NCI-H748 (cell line): ENCODE results near the gene SYNPO2.
"Not testable (repeated sequence)": the region's sequence is repeated elsewhere in the genome, so short reads cannot be mapped to it uniquely, and the experiment has no call there.

ENCODE experiments used
- DNase-seq: peaks from one replicate; lab custom pipeline; 2025; ENCODE audit not compliant: unreplicated experiment; lab: John Stamatoyannopoulos, UW

SYNPO2 gene

DNA sequence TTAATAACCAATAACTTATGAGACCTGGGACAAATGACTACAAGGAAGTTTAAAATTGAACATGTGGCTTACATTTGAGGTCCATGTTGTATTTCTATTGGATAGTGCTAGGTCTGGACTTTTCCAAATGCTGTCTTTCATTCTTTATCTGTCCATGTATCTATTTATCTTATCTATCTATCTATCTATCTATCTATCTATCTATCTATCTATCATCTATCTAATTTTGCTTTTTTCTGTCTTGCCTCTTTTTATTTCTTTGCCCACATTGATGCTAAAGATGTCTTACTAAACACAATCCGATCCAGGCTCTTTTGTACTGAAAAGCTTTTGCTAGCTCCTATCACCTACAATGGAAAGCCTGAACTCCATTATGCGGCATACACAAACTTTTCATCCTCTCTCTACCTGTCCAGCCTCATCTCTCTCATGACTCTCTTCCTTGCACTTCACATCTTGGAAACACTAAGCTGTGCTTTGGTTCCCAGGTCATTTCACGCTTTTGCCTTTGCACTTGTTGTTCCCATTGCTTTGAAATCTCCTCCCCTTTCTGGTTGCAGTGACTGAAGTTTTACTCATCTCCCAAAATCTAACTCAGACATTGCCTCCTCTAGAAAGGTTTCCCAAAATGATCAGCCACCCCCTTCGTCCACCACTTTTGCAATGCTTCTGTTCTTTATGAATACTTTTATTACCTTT lies 107.2 kb downstream of the SYNPO2 start:
- DNase-seq, result no peak

DNA sequence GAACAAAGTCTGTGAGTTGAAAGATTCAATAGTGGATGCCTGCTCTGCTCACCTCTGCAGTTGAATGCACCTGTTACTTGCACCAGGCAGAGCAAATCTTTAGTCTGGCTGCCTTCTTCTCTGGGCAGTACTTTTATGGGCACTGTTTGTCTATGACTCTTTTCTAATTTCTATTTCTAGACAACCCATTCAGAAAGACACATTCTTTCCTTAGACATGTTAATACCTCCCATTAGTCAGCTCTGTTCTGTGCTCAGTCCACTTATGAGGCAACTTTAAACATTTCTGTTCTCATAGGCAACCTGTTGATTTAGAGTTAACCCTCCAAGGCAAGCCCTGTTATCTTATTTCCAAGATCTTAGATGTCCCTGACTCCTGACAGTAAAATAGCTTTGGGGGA lies 108.9 kb downstream of the SYNPO2 start:
- DNase-seq, result no peak

DNA sequence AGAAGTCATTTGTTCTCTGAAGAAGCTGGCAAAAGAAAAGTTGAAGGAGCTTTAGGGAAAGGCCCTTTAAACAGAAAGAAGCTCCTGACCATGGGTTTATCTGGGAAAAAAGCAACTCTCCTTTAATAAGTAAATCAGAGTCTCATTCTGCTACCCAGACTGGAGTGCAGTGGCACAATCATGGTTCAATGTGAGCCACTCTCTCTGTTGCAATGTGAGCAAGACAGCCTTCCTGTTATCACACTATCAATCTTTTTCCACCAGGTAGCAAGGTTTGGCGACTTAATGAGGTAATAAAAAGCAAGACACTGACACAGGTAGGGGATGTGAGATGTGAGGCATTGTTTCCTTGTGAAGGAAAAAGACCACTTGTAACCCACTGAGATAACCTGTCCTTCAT lies 111.3 kb downstream of the SYNPO2 start:
- DNase-seq, result no peak

DNA sequence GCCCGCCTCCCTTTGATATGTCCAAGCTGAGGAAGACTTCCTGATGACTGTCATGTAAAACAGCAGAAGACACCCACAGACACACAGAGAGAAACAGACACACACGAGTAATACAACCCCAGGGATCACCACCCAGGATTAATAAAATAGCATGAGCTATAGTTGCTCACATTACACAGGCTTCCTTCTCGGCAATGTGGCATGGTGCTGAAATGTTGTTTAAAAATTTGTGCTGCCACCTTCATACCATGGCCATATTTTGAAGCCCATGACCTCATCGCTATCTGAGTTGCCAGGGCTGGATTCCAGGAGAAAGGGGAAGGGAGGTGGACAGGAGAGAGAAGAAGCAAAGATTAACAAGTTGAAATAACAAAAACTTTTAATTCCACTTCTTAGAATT lies 111.7 kb downstream of the SYNPO2 start:
- DNase-seq, result no peak

DNA sequence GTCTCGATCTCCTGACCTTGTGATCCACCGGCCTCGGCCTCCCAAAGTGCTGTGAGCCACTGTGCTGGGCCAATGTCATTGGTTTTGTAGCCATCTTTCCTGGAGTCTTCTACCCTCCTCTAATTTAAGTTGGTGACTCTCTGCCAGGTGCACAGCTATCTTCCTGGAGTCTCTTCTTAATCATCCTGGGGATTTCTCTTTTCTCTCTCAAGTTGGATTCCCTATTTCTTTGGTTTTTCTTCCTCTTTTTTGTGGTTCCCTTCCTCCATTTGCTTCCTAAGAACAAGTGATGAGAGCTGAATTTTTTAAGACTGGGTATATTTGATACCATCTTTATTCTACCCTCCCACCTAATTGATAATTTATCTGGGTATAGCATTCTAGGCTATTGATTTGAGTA lies 113.8 kb downstream of the SYNPO2 start:
- no peak for DNase-seq

DNA sequence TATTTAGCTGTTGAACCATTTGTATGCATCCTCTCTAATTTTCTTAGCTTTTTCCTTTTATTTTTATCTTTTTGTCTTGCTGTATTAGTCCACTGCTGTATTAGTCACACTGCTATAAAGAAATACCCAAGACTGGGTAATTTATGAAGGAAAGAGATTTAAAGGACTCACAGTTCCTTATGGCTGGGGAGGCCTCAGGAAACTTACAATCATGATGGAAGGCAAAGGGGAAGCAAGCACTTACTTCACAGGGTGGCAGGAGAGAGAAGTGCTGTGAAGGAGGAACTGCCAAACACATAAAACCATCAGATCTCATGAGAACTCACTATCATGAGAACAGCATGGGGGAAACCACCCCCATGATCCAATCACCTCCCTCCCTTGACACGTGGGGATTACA lies 114.3 kb downstream of the SYNPO2 start:
- DNase-seq, result not testable (repeated sequence)

DNA sequence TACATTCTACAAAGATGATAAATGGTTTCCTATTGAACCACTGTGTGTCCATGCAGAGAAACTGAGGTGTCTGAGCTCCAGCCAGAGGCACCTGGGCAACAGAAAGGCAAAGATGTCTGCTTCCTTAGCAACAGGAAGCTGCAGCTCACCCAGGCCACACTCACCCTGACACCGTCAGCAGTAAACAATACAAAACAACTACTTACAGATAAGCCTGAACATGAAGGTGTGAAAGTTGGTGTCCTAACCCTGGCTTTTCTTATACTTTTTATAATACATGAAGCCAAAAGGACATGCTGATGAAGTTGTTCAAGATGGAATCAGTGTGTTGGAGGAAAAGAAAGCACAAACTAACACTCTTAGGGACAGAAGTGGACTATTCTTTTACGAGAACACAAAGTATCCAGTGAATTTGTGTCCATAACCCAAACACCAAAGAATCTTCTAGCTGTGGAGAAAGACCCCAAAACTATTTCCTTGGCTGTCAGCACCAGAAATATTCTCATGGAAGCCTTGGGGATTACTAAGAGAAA lies 117.3 kb downstream of the SYNPO2 start:
- no peak for DNase-seq

DNA sequence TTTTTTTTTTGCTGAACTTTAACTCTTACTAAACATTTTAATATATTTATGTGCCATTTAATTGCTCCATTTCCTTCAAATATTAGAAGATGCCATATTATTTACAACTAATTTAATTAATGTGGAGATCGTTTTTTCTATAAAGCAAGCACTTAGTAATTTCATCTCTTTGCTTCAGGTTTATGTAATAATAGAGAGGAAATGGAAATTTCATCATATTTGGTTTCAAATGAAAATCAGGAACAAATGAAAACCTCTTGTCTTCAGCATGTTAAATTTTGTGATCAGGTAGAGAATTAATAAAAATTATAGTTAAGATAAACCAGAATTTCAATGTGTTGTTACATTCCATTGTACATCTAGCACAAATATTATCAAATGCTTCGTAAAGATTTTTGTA lies 120.1 kb downstream of the SYNPO2 start:
- no peak for DNase-seq

DNA sequence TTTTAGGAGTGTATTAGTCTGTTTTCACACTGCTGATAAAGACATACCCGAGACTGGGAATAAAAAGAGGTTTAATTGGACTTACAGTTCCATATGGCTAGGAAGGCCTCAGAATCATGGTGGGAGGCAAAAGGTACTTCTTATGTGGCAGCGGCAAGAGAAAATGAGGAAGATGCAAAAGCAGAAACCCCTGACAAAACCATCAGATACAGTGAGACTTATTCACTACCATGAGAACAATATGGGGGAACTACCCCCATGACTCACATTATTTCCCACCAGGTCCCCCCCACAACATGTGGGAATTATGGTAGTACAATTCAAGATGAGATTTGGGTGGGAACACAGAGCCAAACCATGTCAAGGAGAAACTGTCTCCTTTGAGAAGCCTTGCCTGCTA lies 121.6 kb downstream of the SYNPO2 start:
- not testable (repeated sequence) for DNase-seq

DNA sequence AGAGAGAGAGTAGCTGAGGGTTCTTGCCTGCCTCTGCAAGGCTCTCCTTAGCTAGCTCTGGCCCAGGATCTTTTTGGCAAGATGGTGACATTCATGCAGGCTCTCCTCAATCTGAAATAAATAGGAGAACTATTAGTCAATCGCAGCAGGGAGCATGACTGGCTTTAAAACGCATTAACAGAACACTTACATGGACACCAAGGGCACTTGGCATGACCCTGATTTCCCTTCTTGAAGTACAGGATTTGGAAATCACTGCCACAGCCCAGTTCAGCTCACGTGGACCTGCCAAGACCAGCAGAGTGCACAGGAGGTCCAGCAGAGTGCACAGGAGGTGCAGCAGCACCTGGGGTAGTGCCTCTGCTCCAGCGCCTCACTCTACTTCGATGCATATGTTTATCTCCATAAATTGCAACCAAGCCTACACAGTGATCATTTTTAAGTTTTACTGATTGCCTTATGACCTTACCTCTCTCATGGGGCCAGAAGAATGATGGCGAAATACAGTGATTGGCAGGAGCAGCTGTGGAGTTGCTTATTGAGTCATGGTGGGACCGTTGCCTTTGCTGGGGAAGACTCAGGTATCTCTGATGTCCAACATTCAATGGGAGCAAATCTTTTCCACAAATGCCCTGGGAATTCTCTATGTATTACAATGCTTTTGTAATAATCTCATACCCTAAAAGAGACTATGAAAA lies 122.4 kb downstream of the SYNPO2 start:
- no peak for DNase-seq

DNA sequence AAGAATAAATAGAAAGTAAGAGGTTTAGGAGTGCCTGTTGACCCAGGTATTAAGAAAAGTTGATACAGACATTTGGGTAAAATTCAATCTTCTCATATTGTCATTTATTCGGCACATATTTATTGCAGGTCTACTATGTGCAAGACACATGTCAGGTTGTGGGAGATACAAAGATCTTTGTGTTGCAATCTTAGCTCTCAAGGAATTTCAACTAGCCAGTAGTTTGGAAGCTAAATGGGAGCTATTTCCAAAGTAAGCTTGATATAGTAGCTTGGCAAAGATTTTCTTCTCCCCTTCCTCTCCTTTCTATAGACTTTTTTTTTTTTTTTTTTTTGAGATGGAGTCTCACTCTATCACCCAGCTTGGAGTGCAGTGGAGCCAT lies 122.9 kb downstream of the SYNPO2 start:
- no peak for DNase-seq

DNA sequence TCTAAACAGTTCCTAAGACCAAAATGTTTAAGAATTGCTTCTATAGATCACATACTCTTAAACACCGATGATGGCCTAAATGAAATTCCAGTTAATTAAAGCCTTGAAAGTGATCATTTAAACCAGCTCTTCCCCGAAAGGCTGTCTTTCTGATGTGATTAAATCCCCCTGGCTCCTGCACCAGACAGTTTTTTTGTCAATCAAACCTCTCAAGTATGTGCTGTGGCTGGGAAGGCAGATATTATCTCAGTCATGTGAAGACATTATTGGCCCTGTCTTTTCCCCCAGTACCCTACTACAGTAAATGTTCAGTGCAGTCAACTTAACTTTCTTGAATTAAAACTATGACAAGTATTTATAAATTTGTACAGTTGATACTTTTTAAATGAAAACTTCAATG lies 126.0 kb downstream of the SYNPO2 start:
- no peak for DNase-seq

DNA sequence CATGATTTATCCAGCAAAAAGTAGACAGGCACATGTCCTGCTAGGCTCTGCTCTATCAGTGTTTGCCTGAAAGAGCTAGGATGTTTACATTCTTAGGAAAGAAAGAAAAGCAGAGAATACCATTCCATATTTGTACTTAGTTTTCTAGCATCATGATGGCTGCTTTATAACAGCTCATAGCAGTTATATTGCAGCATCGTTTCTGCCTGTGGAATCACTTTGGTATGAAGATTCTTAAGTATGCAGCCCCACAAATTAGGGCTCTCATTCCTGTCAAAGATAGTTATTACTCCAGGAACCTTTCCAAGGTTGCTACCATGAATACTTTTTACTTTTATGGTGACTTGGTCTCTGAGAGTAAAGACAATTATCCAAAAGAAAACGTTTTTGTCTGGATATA lies 128.0 kb downstream of the SYNPO2 start:
- no peak for DNase-seq

DNA sequence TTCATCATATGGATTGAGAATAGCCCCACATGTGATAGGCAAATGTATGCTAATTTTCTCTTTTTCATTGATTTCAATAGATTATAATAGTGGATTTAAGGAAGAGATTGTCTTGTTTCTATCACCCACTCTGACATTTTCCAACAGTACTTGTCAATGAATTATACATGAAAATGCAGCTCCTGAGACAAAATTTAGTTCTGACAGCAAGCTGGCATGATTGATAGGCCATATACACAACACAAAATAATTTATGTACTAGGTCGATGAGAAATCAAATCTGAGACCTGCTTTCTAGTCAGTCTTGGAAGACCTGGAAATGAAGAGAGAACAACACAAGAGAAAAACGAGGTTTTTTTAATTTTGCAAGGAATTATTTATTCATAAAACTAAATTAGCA lies 129.0 kb downstream of the SYNPO2 start:
- no peak for DNase-seq

DNA sequence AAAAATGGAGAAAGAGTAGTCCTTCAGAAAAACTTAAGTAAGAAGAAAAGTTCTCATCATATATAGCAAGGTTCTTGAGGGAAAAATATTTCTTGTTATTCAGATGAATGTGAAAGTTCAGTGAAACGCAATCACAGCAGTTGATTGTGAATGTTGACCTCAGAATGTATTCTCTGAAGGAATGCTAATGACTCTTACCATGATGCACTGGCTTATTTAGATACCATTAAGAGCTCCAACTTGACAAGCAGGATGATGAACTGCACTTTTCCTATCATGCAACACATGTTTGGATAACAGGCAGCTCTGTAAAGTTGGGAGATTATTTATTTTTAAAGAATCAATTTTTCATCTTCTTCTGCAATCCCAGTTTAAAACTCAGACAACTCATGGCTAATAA lies 131.5 kb downstream of the SYNPO2 start:
- no peak for DNase-seq

DNA sequence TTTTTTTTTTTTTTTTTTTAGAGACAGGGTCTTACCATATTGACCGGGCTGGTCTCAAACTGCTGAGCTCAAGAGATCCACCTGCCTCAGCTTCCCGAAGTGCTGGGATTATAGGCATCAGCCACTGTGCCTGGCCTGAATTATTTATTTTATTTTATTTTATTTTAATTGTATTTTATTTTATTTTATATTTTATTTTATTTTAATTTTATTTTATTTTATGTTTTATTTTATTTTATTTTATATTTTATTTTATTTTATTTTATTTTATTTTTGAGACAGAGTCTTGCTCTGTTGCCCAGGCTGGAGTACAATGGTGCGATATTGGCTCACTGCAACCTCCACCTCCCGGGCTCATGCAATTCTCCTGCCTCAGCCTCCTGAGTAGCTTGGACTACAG lies 133.9 kb downstream of the SYNPO2 start:
- DNase-seq, result not testable (repeated sequence)

DNA sequence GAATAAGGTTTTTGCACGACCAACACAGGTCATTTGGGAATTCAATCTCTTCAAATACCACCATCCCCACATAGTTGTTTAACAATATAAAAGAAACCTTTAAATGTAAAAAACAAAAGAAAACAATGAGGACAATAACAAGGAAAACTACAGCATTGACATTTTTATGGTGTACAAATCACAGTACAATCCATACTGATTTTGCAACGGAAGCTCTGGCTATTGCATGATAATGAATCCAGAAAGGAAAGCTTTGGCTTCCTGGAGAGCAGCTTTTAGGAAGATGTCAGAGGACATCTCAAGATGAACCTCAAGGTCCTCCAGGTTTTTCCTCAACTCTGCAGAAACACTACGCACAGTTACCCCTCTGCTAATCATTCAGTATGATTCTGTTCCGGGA lies 135.4 kb downstream of the SYNPO2 start:
- no peak for DNase-seq

DNA sequence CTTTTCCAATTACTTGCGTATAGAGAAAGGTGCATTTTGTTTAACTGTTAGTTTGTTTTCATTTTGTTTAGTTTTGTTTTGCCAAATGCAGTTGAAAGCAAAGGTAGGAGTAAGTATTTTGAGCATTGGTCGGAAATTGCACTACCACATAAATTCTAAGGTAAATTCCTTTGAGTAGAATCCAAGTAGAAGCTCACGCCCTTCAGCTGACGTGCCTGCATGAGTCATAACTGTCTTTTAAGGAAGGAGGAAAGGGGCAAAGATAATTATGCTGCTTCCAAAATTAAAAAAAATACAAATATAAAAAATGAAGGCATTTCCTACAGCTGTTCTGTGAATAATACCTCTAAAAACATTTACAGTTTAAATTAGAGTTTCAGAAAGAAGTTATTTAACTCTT lies 136.8 kb downstream of the SYNPO2 start:
- no peak for DNase-seq

DNA sequence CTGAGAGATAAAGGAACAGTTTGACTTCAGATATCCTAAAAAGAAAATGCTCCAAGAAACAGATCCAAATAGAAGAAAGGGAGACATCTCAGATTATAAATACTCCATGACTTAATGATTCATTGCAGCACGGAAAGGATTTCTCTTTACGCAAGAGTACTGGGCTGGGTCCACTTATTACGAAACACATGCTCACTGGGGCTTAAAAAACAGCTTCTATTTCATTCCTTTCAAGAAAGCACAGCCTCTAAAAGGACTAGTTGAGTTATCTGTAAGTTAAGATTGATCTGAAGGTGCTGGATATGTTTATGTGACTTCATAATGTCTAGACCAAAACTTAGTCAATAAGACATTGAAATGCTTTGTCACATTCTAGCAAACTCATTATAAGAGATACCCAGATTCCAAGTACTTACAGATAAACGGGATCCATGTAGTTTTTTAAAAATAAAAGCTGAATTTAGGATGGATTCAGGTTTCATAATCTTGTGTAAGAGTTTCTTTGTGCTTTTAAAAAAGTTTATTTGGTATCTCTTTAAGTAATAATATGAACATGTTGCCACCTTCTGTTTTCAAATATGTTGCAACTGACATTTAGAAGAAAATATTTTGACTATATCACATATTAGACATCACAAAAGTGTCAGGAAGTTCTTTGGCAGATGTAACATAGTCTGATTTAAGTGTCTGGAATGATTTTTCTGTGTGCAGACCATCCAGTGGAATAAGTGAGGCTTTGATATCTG lies 137.4 kb downstream of the SYNPO2 start:
- DNase-seq, result no peak

DNA sequence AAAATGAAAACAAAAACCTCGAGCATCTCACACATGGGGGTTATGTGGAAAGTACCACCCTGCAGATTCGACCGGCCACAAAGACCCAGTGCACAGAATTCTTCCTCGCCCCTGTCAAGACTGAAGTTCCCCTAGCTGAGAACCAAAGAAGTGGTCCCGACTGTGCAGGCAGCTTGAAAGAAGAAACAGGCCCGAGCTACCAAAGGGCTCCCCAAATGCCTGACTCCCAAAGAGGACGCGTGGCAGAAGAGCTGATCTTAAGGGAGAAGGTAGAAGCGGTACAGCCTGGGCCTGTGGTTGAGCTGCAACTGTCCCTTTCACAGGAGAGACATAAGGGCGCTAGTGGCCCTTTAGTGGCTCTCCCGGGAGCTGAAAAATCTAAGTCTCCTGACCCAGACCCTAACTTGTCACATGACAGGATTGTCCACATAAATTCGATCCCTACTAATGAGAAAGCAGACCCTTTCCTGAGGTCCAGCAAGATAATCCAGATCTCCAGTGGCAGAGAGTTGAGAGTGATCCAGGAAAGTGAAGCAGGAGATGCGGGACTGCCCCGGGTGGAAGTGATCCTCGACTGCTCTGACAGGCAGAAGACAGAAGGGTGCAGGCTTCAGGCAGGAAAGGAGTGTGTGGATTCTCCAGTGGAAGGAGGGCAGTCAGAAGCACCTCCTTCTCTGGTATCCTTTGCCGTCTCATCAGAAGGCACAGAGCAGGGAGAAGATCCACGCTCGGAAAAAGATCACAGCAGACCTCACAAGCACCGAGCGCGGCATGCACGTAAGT lies 138.2 kb downstream of the SYNPO2 start:
- DNase-seq, result no peak

DNA sequence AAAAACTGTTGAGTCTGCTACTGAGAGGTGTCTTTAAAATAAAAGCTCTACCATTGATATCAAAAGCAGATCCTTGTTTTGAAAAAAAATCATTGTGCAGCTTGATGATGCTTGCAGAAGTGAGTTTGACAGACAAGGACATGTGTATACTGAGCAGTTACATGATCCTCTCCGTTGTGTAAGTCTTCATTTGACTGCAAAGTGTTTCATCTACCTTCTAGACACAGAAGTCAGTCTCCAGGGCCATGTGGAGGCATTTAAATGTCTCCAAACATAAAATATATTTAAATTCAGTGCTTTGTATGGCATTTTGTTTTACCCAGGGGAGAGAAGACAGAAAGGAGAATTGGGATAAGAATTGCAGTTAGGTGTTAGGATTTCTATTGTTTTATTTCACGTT lies 139.2 kb downstream of the SYNPO2 start:
- DNase-seq, result no peak
